ENCODE measurements around the gene FN3K.

FN3K gene

DNA sequence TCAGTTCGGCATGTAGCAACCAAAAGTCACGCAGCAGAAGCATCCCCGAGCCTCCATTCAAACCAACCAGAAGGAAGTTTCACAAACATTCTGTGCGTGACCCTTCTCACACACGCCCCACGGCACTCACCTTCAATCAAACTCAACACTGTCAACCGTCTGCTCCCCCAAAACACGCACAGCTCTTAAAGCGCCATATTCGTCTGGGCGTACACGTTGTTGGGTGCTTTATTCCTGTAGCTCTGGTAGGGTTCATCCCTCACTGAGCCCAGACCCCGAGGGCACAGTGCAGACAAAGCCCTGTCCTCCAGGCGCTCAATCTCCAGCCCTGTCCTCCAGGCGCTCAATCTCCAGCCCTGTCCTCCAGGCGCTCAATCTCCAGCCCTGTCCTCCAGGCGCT, 39.2 kb upstream of the FN3K start:
- H3K9ac ChIP-seq (ENCODE audit: low read depth, low read length) = no peak overlapping the region
- peaks cover 50% of the 10 kb centered on the region for H3K27me3 ChIP-seq (ENCODE audit: insufficient read depth, low read length)
- no peak overlapping the region for H3K4me3 ChIP-seq (ENCODE audit: low read length)
- H3K27ac ChIP-seq (ENCODE audit: low read depth, low read length) = no peak overlapping the region
- no peaks in the 10 kb centered on the region for H3K4me1 ChIP-seq (ENCODE audit: insufficient read depth, low read length)
- H3K9me3 ChIP-seq (ENCODE audit: insufficient read depth, low read depth, low read length) = peaks cover 2% of the 10 kb centered on the region; the same call in 1 of the 2 replicates
- WGBS = 91% methylated on average over 15 of the region's 17 CpGs
- H3K36me3 ChIP-seq (ENCODE audit: insufficient read depth, low read length) = no peaks in the 10 kb centered on the region

DNA sequence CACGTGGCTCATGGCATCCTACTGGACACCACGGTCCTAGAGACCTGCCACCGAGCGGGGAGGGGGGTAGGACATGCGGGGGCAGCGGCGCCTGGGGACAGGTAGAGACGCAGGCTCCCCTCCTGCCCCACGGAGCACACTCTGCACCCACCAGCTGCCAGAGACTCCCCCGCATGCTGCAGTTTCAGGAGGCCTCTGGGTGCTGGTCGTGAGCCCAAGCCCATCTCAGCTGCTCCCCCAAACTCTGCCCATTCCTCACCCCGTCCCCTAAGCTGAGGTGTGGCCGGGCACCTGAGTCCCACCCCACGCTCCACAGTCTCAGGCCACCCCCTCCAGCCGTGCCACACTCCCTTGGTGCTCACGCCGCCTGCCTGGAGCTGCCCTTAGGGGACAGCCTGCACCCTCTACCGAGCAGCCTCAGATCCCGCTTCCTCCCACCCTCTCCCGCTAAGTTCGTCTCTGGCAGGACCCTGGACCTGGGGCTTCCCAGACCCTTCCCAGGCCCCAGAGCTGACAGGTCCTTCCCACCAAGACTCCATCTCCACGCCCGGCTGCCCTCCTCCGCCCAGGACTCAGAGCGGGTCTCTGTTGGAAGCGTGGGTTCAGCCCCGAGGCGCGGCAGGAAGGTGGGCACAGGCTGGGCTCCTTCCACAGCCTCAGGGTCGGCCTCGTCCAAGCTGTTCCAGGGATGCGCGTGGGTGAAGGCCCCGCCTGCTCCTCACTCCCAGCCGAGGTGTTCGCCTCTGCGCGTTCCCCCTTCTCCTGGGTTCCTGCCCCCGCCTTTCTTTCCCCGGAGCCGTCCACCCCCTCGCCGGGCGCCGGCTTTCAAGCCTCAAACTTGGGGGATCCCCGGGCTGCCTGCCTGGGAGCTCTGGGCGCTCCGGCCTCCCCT, 38.3 kb upstream of the FN3K start:
- H3K9ac ChIP-seq (ENCODE audit: low read depth, low read length) = no peak overlapping the region
- WGBS = 33% methylated on average over 48 of the region's 48 CpGs
- H3K27ac ChIP-seq (ENCODE audit: low read depth, low read length) = no peak overlapping the region

DNA sequence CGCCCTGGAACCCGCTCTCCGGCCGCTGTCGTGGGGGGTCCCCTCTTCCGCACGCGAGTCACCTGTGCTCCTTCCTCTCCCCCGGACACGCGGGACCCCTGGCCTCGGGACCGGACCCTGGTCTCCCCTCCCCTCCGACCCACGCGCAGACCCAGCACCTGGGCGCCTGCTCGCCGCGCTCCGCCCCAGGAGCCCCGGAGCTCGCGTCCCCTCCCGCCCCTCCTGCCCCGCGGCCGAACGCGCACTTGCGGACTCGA, 37.7 kb upstream of the FN3K start:
- Histone ChIP-seq H3K4me3 (ENCODE audit: low read length) (peak overlapping the region; percentile 64), H3K9me3 (ENCODE audit: insufficient read depth, low read depth, low read length) (peaks cover 2% of the 10 kb centered on the region; the same call in 1 of the 2 replicates), H3K27me3 (ENCODE audit: insufficient read depth, low read length) (peaks cover 50% of the 10 kb centered on the region), H3K36me3 (ENCODE audit: insufficient read depth, low read length) (no peaks in the 10 kb centered on the region), H3K9ac (ENCODE audit: low read depth, low read length) (no peak overlapping the region), H3K4me1 (ENCODE audit: insufficient read depth, low read length) (no peaks in the 10 kb centered on the region), H3K27ac (ENCODE audit: low read depth, low read length) (no peak overlapping the region)
- WGBS = 4% methylated on average over 32 of the region's 32 CpGs

More for the DNA sequence above, 38.3 kb upstream of the FN3K start:
- H3K36me3 ChIP-seq (ENCODE audit: insufficient read depth, low read length) = no peaks in the 10 kb centered on the region
- H3K27me3 ChIP-seq (ENCODE audit: insufficient read depth, low read length) = peaks cover 50% of the 10 kb centered on the region
- H3K4me1 ChIP-seq (ENCODE audit: insufficient read depth, low read length) = no peaks in the 10 kb centered on the region
- H3K4me3 ChIP-seq (ENCODE audit: low read length) = peak overlapping the region; percentile 64
- peaks cover 2% of the 10 kb centered on the region; the same call in 1 of the 2 replicates for H3K9me3 ChIP-seq (ENCODE audit: insufficient read depth, low read depth, low read length)

DNA sequence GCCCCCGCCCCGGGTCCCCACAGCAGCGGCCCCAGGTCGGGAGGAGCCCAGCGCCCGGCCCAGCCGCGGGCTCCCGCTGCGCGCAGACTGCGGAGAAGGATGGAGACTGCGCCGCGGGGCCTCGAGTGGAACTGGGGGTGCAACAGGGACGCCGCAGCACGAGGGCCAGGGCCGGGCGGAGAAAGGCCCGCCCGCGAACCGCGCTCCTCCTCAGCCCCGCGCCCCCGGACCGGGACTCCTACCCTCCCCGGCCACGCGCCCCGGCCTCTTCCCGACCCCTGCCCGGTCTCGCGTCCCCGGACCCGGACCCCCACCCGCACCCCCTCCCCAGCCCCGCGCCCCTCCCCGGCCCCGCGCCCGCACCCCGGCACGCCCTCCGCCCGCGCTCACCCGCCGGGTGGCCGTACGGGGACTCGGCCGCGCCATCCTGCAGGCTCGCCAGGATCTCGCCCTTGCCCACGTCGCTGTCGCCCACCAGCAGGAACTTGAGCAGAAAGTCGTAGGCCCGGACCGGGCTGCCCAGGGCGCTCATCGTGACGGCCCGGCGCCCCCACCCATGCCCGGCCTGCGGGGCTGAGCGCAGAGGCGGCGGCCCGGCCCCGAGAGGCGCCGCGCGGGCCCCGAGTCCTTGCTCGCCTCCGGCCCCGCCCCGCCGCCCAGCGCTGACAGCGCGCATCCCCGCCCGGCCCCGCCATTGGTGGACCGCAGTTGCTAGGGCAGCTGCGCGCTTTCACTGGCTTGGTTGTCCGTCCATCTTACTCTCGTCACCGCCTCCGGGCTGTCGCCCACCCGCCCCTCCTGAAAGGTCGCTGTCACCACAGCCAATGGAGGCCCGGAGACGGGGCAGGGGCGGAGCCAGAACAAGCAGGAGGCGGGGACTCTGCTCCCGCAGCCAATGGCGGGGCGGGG, 37.1 kb upstream of the FN3K start, which contains the start of gene RAB40B:
Gene RAB40B, minus strand, starts transcription at position 634 of the 909 bp plus-strand sequence. Its CDS starts 102 bp downstream, at position 532.
- peak within 1 kb of the TSS; percentile 70 for H3K4me3 ChIP-seq (ENCODE audit: low read length)
- H3K9me3 ChIP-seq (ENCODE audit: insufficient read depth, low read depth, low read length) = peaks cover 2% of the 10 kb centered on the region; the same call in 1 of the 2 replicates
- H3K27ac ChIP-seq (ENCODE audit: low read depth, low read length) = no peak within 1 kb of the TSS
- no peaks in the 10 kb centered on the region for H3K36me3 ChIP-seq (ENCODE audit: insufficient read depth, low read length)
- H3K27me3 ChIP-seq (ENCODE audit: insufficient read depth, low read length) = peaks cover 50% of the 10 kb centered on the region
- under 1% methylated on average over 112 of the region's 112 CpGs for WGBS
- no peak within 1 kb of the TSS for H3K9ac ChIP-seq (ENCODE audit: low read depth, low read length)
- H3K4me1 ChIP-seq (ENCODE audit: insufficient read depth, low read length) = no peaks in the 10 kb centered on the region

DNA sequence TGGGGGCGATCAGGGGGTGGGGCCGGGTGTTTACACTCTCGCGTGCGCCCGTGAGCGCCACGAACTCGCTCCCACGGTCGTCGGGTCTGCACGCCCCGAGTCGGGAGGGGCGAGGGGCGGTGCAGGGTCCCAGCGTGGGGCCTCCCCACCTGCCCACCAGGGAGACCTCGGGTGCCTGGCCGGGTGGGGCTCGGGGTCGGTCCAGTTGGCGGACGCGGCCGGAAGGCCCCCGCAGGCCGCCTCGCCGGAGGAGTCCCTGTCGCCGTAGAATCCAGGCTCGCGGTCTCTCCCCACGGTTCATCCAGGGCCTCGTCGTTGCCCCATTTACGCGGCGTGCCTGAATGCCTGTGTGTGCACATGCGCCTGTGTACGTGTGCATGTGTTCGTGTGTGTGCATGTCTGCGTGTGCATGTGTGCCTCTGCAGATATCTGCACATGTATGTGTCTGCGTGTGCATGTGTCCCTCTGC, 36.4 kb upstream of the FN3K start:
- peaks cover 2% of the 10 kb centered on the region; the same call in 1 of the 2 replicates for H3K9me3 ChIP-seq (ENCODE audit: insufficient read depth, low read depth, low read length)
- WGBS = 10% methylated on average over 45 of the region's 45 CpGs
- H3K27ac ChIP-seq (ENCODE audit: low read depth, low read length) = no peak overlapping the region
- H3K4me1 ChIP-seq (ENCODE audit: insufficient read depth, low read length) = no peaks in the 10 kb centered on the region
- H3K36me3 ChIP-seq (ENCODE audit: insufficient read depth, low read length) = no peaks in the 10 kb centered on the region
- peak overlapping the region; percentile 70 for H3K4me3 ChIP-seq (ENCODE audit: low read length)
- H3K9ac ChIP-seq (ENCODE audit: low read depth, low read length) = no peak overlapping the region
- peaks cover 50% of the 10 kb centered on the region for H3K27me3 ChIP-seq (ENCODE audit: insufficient read depth, low read length)

DNA sequence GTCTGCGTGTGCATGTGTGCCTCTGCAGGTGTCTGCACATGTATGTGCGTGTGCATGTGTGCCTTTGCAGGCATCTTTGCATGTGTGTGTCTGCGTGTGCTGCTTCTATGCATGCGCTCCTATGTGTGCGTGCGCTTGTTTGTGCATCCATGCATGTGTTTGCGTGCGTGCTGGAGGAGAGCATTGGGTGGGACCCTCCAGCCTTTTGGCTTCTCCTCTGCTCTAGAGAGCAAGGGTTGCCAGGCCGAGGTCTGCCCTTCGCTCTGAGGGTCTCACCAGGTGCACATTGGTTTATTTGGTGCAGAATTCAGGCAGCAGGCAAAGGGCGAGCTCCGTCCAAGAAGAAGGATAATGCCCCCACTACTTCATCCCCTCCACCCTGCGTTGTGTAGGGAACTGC, 35.9 kb upstream of the FN3K start:
- WGBS = 81% methylated on average over 10 of the region's 13 CpGs
- peak overlapping the region; percentile 70; the same call in 1 of the 2 replicates for H3K4me3 ChIP-seq (ENCODE audit: low read length)
- H3K9ac ChIP-seq (ENCODE audit: low read depth, low read length) = no peak overlapping the region
- no peaks in the 10 kb centered on the region for H3K4me1 ChIP-seq (ENCODE audit: insufficient read depth, low read length)
- H3K36me3 ChIP-seq (ENCODE audit: insufficient read depth, low read length) = no peaks in the 10 kb centered on the region
- H3K27ac ChIP-seq (ENCODE audit: low read depth, low read length) = no peak overlapping the region
- H3K27me3 ChIP-seq (ENCODE audit: insufficient read depth, low read length) = peaks cover 50% of the 10 kb centered on the region
- no peaks in the 10 kb centered on the region for H3K9me3 ChIP-seq (ENCODE audit: insufficient read depth, low read depth, low read length)

DNA sequence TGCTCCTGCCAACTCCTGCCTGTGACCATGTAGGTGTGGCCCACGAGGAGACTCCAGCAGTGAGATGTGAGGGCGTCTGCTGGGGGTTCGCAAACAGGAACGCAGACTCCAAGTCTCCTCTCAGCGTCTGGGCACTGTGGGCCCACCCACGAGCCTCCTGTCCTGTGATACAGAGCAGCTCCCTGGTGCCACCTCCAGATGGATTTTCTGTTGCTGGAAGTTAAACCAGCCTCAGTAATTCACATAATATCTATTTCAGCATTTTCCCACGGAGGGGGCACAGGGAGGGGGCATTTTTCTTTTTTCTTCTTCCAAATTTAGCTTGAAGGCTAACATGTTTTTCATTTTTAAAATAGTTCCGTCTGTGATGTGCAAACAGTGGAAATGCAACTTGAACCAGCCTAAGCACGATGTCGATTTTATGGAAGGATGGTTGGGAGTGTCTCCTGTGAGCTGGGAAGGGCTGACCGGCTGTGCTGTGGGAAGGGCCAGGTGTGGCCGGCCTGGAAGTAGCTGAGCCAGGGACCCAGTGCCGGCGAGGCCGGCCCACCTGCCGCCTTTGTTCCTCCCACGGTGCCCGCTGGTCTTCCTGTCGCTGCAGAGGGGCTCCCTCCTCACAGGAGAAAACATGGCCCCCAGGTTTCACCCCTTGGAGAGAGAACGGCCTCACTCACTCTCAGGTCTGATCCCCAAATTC, 33.0 kb upstream of the FN3K start:
- no peaks in the 10 kb centered on the region for H3K9me3 ChIP-seq (ENCODE audit: insufficient read depth, low read depth, low read length)
- no peaks in the 10 kb centered on the region for H3K4me1 ChIP-seq (ENCODE audit: insufficient read depth, low read length)
- no peaks in the 10 kb centered on the region for H3K36me3 ChIP-seq (ENCODE audit: insufficient read depth, low read length)
- H3K4me3 ChIP-seq (ENCODE audit: low read length) = no peak overlapping the region
- H3K27ac ChIP-seq (ENCODE audit: low read depth, low read length) = no peak overlapping the region
- WGBS = 81% methylated on average over 20 of the region's 20 CpGs
- peaks cover 30% of the 10 kb centered on the region for H3K27me3 ChIP-seq (ENCODE audit: insufficient read depth, low read length)
- H3K9ac ChIP-seq (ENCODE audit: low read depth, low read length) = no peak overlapping the region

DNA sequence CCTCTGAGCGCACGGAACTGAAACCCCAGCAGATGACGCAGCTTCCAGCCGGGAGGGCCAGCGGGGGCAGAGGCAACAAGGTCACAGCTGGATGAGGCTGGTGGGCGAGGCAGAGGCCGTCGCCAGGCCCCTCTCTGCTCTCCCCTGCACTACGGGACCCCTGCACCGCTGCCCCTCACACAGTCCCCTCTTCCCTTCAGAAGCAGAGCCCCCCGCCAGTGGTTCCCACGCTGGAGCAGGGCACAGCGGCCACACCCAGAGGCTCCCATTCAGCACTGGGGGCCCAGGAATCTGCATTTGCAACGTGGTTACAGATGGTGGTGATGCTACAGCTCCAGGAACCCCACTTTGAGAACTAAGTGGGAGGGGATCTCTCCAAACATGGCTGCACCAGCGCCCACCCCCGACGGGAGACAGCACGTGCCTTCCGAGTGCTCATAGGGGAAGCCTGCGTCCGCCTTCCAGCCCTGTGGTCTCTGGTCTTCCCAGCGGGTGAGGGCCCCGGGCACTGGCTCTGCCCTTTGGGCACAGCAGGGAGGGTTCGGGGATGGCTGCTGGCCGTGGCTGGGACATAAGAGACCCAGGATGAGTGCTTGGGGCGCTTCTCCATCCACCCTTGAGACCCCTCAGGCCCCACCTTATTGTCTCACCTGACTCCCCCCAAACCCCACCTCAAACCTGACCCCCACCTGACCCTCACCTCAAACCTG, 32.2 kb upstream of the FN3K start:
- Histone ChIP-seq H3K36me3 (ENCODE audit: insufficient read depth, low read length) (no peaks in the 10 kb centered on the region), H3K9ac (ENCODE audit: low read depth, low read length) (no peak overlapping the region), H3K27ac (ENCODE audit: low read depth, low read length) (no peak overlapping the region), H3K9me3 (ENCODE audit: insufficient read depth, low read depth, low read length) (no peaks in the 10 kb centered on the region), H3K4me1 (ENCODE audit: insufficient read depth, low read length) (no peaks in the 10 kb centered on the region), H3K4me3 (ENCODE audit: low read length) (no peak overlapping the region), H3K27me3 (ENCODE audit: insufficient read depth, low read length) (peaks cover 23% of the 10 kb centered on the region)
- WGBS = 86% methylated on average over 26 of the region's 26 CpGs

DNA sequence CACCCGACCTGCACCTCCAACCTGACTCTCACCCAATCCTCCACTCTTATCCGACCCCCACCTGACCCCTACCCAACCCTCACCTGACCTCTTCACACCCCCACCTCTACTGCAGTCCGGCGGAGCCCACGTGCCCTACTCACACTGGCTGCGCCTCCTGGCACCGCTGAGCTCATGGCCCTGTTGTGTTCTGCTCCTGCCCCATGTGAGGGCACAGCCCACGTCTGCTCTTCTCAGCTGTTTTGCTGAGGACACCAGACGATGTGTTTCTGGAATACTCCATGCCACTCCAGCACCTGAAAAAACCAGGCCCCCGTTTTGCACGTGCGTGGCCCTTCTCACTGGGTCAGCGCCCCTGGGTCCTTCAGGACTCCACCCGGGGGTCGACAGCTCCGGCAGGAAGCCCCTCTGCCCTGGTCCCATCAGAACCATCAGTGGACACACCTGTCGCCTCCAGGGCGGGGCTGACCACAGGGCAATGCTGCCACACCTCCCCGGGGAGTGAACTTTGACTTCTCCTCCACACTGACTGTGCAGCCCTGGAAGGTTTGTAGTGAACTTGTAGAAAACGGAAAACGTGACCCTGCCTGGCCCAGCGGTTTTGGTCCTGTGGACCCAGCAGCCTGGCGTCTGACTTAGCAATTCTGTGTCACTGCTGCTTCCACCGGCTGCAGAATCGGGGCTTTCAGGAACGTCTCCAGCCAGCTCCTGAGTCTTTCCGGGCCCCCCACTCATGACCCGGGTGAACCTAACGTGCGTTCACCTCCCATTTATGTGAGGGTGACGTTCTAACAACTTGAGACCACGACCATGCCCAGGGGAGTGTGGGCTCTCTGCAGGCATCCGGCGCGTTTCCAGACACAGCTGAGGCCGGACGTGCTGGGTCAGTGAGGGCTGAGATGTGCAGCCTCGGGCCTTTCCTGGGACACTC, 31.2 kb upstream of the FN3K start:
- H3K9me3 ChIP-seq (ENCODE audit: insufficient read depth, low read depth, low read length) = no peaks in the 10 kb centered on the region
- no peaks in the 10 kb centered on the region for H3K36me3 ChIP-seq (ENCODE audit: insufficient read depth, low read length)
- peaks cover 19% of the 10 kb centered on the region for H3K27me3 ChIP-seq (ENCODE audit: insufficient read depth, low read length)
- H3K27ac ChIP-seq (ENCODE audit: low read depth, low read length) = no peak overlapping the region
- H3K9ac ChIP-seq (ENCODE audit: low read depth, low read length) = no peak overlapping the region
- H3K4me3 ChIP-seq (ENCODE audit: low read length) = no peak overlapping the region
- H3K4me1 ChIP-seq (ENCODE audit: insufficient read depth, low read length) = no peaks in the 10 kb centered on the region
- WGBS = 88% methylated on average over 38 of the region's 38 CpGs

All from HUES64 (cell line).